Measurements from ENCODE around the gene JMJD8. TPM values are rescaled to one million over a fixed set of nuclear protein-coding genes. Genes with fewer than 3 reads are reported as not detected.
A peak's percentile ranks its signal among the peaks of the same experiment; 100 is the strongest.
"Not testable (repeated sequence)": the region's sequence is repeated elsewhere in the genome, so short reads cannot be mapped to it uniquely, and the experiment has no call there.

Gene JMJD8
- total RNA-seq, 1 donor from 2014 or later: 61.1 TPM

- intact Hi-C loops (cut with micrococcal nuclease): no loop called here
- peaks cover 15% of the 10 kb centered on the region for H3K4me1 Mint-ChIP-seq
- H3K27ac Mint-ChIP-seq: no peak overlapping the region
- peaks cover 4% of the 10 kb centered on the region for H3K9me3 Mint-ChIP-seq
- no peaks in the 10 kb centered on the region for H3K36me3 Mint-ChIP-seq (ENCODE audit: low read depth)
- DNase-seq: no peak
- peaks cover 18% of the 10 kb centered on the region for H3K27me3 Mint-ChIP-seq
- H3K4me3 Mint-ChIP-seq: peak overlapping the region; percentile 85
Measured at GRCh38 chr16:694863-695354, 10.8 kb upstream of the JMJD8 start.

GRCh38 chr16:694187-694862 lies 10.2 kb upstream of the JMJD8 start:
- no peaks in the 10 kb centered on the region for H3K36me3 Mint-ChIP-seq (ENCODE audit: low read depth)
- no peak for DNase-seq
- peak overlapping the region; percentile 71 for H3K4me3 Mint-ChIP-seq
- H3K4me1 Mint-ChIP-seq: peaks cover 16% of the 10 kb centered on the region
- peaks cover 17% of the 10 kb centered on the region for H3K27me3 Mint-ChIP-seq
- no peak overlapping the region for H3K27ac Mint-ChIP-seq
- intact Hi-C loops (cut with micrococcal nuclease): no loop called here
- H3K9me3 Mint-ChIP-seq: peaks cover 4% of the 10 kb centered on the region

GRCh38 chr16:693766-694165 lies 9.6 kb upstream of the JMJD8 start:
- no peak for DNase-seq
- H3K9me3 Mint-ChIP-seq: peaks cover 4% of the 10 kb centered on the region
- intact Hi-C loops (cut with micrococcal nuclease): no loop called here
- no peaks in the 10 kb centered on the region for H3K36me3 Mint-ChIP-seq (ENCODE audit: low read depth)
- H3K27ac Mint-ChIP-seq: no peak overlapping the region
- peak overlapping the region; percentile 65 for H3K4me3 Mint-ChIP-seq
- peaks cover 17% of the 10 kb centered on the region for H3K27me3 Mint-ChIP-seq
- peaks cover 16% of the 10 kb centered on the region for H3K4me1 Mint-ChIP-seq

- intact Hi-C loops (cut with micrococcal nuclease): no loop called here
- DNase-seq: no peak
- Mint-ChIP-seq H3K27ac (no peak overlapping the region), H3K4me3 (peak overlapping the region; percentile 65), H3K27me3 (peaks cover 17% of the 10 kb centered on the region), H3K36me3 (ENCODE audit: low read depth) (no peaks in the 10 kb centered on the region), H3K4me1 (peaks cover 16% of the 10 kb centered on the region), H3K9me3 (peaks cover 4% of the 10 kb centered on the region)
Measured at GRCh38 chr16:693364-693763, 9.2 kb upstream of the JMJD8 start.

DNA sequence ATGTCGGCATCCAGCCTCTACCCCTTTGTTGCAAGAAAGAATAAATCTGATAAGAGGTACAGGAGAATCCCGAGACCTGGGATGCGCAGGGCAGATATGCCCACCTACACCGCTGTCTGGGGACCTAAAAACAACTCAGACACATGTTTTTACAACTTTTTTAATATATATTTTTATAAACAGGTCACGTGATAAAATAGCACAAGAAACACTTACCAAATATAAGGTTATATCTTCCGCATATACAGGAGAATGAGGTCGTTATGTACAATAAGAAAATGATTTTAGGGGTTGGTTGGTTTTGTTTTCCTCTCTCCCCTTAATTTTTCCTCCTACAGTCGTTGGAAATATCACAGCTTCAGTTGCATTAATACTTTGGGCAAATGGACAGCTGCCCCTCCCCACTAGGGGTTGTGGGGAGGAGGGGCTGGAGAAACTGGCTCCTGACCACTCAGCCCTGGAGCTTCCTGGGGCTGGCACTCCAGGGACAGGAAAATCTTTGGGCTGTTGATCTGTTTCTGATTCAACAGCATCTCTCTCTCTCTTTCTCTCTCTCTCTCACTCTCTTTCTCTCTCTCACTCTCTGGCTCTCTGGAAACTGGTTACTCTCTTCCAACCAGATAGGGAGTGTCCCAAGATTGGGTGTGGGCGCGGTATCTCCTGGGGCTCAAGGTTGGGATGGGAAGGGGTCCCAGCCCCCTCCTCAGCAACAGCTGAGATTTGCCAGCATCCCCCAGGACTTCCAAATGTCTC lies 8.4 kb upstream of the JMJD8 start:
- no peaks in the 10 kb centered on the region for H3K36me3 Mint-ChIP-seq (ENCODE audit: low read depth)
- H3K4me1 Mint-ChIP-seq: peaks cover 16% of the 10 kb centered on the region
- peaks cover 4% of the 10 kb centered on the region for H3K9me3 Mint-ChIP-seq
- H3K27me3 Mint-ChIP-seq: peaks cover 17% of the 10 kb centered on the region
- intact Hi-C loops (cut with micrococcal nuclease): no loop called here
- no peak overlapping the region for H3K27ac Mint-ChIP-seq
- peak overlapping the region; percentile 45 for H3K4me3 Mint-ChIP-seq
- no peak for DNase-seq

GRCh38 chr16:691242-691641 lies 7.1 kb upstream of the JMJD8 start:
- intact Hi-C loops (cut with micrococcal nuclease); DNase-seq; H3K36me3 Mint-ChIP-seq (ENCODE audit: low read depth); H3K9me3 Mint-ChIP-seq: not testable (repeated sequence)
- H3K4me1 Mint-ChIP-seq: peaks cover 14% of the 10 kb centered on the region
- H3K27me3 Mint-ChIP-seq: peaks cover 17% of the 10 kb centered on the region
- H3K4me3 Mint-ChIP-seq: peak overlapping the region; percentile 81
- H3K27ac Mint-ChIP-seq: peak overlapping the region; percentile 74

DNA sequence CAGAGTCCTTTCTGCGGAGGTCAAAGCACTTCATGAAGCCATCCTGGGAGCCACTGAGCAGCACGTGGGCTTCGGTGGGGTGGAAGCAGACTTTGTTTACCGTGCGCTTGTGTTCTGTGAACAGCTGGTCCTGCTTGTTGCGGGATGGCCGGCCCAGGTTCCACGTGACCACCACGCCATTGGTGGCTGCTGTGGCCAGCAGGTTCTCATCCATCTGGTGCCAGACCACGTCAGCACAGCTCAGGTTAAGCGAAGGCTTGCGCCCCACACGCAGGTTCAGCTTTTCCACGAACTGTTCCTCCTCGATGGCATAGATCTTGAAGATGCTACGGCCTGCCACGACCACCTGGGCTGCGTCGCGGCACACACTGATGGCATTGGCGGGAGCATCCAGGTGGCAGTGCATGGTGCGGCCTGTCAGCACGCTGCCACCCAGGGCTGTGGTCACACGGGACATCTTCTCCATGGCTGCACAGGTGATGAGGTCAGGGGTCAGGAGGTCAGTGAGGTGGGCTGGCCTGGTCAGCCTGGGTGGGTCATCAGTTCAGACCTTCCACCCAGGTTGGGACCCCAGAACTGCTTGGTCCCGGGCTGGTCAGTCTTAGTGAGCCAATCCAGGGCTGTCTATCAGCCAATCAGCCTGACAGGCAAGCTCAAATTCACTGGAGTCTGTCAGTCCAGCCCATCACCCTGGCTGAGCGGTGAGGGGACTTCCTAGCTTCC lies 5.2 kb upstream of the JMJD8 start:
- peaks cover 15% of the 10 kb centered on the region for H3K27me3 Mint-ChIP-seq
- intact Hi-C loops (cut with micrococcal nuclease): no loop called here

GRCh38 chr16:687499-687898 lies 3.4 kb upstream of the JMJD8 start:
- no peak for DNase-seq
- H3K27me3 Mint-ChIP-seq: peaks cover 4% of the 10 kb centered on the region
- peaks cover 12% of the 10 kb centered on the region for H3K4me1 Mint-ChIP-seq
- no peak overlapping the region for H3K4me3 Mint-ChIP-seq
- peaks cover 4% of the 10 kb centered on the region for H3K9me3 Mint-ChIP-seq
- H3K27ac Mint-ChIP-seq: no peak overlapping the region
- intact Hi-C loops (cut with micrococcal nuclease): no loop called here
- peaks cover 15% of the 10 kb centered on the region for H3K36me3 Mint-ChIP-seq (ENCODE audit: low read depth)

More for the DNA sequence above, 5.2 kb upstream of the JMJD8 start:
- DNase-seq: no peak
- H3K27ac Mint-ChIP-seq: peak overlapping the region; percentile 79
- peaks cover 11% of the 10 kb centered on the region for H3K4me1 Mint-ChIP-seq
- peak overlapping the region; percentile 81 for H3K4me3 Mint-ChIP-seq
- peaks cover 7% of the 10 kb centered on the region for H3K36me3 Mint-ChIP-seq (ENCODE audit: low read depth)
- peaks cover 4% of the 10 kb centered on the region for H3K9me3 Mint-ChIP-seq

DNA sequence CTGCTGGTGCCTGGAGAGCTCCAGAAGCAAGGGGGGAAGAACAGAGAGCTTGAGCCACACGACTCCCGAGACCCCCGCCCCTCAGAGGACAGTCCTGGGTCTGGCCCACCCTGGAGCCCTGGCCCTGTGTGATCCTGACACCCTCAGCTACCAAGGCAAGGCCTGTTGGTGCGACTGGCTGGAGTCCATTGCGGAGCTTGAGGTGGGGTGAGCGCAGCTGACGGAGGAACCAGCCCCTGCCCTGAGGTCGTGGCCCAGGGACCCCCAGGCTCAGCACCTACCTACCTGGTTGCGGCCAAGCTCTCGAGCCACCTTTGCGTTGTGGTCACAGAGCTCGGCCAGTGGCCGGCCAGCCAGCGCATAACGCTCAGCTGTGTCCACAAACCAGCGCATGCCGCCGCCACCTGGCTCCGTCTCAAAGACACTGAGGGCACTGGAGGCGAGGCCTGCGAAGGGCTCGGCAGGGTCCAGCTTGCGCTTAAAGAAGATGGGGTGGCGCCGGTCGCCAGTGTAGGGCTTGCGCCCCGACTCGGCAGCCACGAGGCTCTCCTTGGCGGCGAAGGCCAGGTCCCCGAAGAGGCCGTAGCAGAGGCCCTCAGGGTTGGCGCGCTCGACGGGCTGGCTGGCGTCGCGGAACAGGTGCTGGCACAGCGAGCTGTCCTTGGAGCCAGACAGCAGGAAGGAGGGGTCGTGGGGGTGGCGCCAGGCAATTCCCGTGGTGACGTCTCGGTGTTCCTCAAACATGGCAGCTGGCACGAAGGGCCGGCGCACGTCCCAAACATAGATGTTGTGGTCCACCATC lies 2.5 kb upstream of the JMJD8 start:
- DNase-seq: no peak
- Mint-ChIP-seq H3K27ac (no peak overlapping the region), H3K36me3 (ENCODE audit: low read depth) (peaks cover 21% of the 10 kb centered on the region), H3K9me3 (peaks cover 4% of the 10 kb centered on the region), H3K4me3 (peak overlapping the region; percentile 21), H3K27me3 (no peaks in the 10 kb centered on the region), H3K4me1 (peaks cover 17% of the 10 kb centered on the region)
- intact Hi-C loops (cut with micrococcal nuclease): no loop called here

DNA sequence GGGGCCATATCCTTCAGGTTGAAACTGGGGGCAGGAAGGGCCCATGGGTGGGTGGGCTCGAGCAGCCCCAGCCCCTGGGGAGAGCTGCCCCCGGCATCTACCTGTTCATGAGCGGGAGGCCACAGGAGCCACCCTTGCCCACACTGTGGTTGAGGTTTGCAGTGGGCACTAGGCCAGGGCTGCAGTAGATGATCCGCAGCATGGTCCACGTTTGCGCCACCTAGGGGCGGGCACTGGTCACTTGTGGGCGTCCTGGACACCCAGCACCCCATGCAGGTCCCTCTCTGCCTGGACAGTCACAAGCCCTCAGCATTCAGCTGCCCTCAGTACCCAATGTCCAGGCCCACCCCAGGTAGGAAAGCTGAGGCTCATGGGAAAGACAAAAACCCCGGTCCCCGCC lies 1.8 kb upstream of the JMJD8 start:
- intact Hi-C loops (cut with micrococcal nuclease): loop anchor here (2.0 kb wide), 2 partner anchors 37 to 49 kb away; partner anchors contain the start of genes METTL26 and WDR90
- Mint-ChIP-seq H3K27ac (no peak overlapping the region), H3K4me1 (peaks cover 18% of the 10 kb centered on the region), H3K27me3 (no peaks in the 10 kb centered on the region), H3K4me3 (peak overlapping the region; percentile 52), H3K9me3 (peaks cover 2% of the 10 kb centered on the region), H3K36me3 (ENCODE audit: low read depth) (peaks cover 27% of the 10 kb centered on the region)
- DNase-seq: no peak

DNA sequence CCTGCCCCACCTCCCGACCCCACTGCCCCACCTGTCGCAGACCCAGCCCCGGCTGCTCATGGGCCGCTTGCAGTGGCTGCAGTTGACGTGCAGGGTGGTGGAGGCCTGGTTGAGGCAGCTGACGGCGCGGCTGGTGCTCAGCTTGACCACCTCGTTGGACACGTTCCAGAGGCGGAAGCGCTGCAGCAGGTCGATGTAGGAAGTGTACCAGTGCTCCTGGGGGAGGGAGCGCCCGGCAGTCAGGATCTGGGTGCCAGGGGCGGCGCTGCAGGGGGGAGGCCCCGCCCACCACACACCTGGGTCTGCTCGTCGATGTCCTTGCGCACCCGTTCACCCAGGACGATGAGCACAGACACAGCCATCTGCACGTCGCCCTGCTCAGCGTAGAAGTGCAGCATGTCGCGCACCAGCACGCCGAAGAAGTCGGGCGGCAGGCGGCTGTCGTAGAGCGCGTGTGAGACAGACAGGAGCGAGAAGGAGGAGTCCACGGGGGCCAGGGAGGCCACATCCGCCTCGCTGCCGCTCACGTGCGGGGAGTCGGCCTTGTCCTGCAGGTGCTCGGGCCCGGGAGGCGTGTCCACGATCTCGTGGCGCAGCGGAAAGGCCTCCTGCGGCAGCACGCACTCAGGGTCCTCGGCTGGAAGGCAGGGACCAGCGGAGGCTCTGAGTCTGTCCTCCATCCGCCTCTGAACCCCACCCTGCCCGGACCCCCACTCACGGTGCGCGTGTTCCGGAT lies 995 bp upstream of the JMJD8 start:
- no peak overlapping the region for H3K4me3 Mint-ChIP-seq
- no peak for DNase-seq
- H3K9me3 Mint-ChIP-seq: no peaks in the 10 kb centered on the region
- peaks cover 13% of the 10 kb centered on the region for H3K4me1 Mint-ChIP-seq
- peaks cover 27% of the 10 kb centered on the region for H3K36me3 Mint-ChIP-seq (ENCODE audit: low read depth)
- intact Hi-C loops (cut with micrococcal nuclease): loop anchor here (2.0 to 5.0 kb wide), 3 partner anchors 36 to 48 kb away; partner anchors contain the start of genes CCDC78, HAGHL, METTL26 and WDR90
- no peak overlapping the region for H3K27ac Mint-ChIP-seq
- H3K27me3 Mint-ChIP-seq: no peaks in the 10 kb centered on the region

DNA sequence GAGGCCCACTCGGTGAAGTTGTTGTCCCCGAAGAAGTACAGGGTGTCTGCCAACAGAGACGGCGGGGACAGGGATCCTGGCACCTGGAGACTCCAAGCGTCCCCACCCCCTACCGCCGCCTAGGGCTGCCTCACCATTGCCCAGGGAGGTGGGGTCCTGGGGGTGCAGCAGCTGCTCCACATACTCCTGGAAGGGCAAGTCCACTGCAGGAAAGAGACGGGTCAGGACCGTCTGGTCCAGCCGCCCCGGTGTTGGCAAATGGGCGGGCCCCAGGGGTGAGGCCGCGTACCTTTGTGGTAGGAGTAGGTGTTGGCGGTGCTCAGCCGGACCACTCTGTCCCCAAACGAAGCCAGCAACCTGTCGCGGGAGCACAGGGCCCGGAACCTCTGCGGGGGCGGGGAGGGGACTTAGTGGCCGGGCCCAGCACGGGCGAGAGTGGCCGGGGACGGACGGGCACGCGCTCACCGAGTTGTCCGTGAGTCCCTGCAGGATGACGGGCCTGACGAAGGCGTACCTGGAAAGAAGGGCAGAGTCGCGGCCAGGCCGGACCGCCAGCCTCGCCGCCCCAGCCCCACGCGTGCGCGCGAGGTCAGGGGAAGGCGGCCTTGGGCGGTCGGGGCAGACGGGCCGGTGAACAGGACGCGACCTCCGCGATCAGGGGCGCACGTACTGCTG lies 601 bp downstream of the JMJD8 start:
- Mint-ChIP-seq H3K36me3 (ENCODE audit: low read depth) (peaks cover 27% of the 10 kb centered on the region), H3K27ac (peak overlapping the region; percentile 72), H3K4me1 (peaks cover 14% of the 10 kb centered on the region), H3K4me3 (peak overlapping the region; percentile 87), H3K9me3 (no peaks in the 10 kb centered on the region), H3K27me3 (no peaks in the 10 kb centered on the region)
- intact Hi-C loops (cut with micrococcal nuclease): loop anchor here (2.0 to 5.0 kb wide), 3 partner anchors 35 to 47 kb away; partner anchors contain the start of genes CCDC78, HAGHL, METTL26 and WDR90
- DNase-seq: no peak

Measured in activated CD4-positive, alpha-beta T cell treated with anti-CD3 and anti-CD28 coated beads, Interleukin-2, amount 10 ng/mL, durations not matched to agents 24 days and 14 days (primary cell).